Thymus (tissue), 11 donors: ENCODE results near the gene MAPK8IP3. TPM values are rescaled to one million over a fixed set of nuclear protein-coding genes. Genes with fewer than 3 reads are reported as not detected.
A peak's percentile ranks its signal among the peaks of the same experiment; 100 is the strongest.

Experiments
- DNase-seq, 9 donors: peaks; one replicate each; pipeline ENCODE4 v3.0.0-alpha.2; 2013; ENCODE audit warnings: low spot score in 9 of 9, low read depth in 6 of 9, missing footprints in 1 of 9
- H3K27ac ChIP-seq, 2 donors: one replicate each; pipeline ENCODE4 v1.5.1; 2013; ENCODE audit warnings: control low read depth in 1 of 2, low read depth in 1 of 2, low read length in 1 of 2, mild to moderate bottlenecking in 1 of 2, moderate library complexity in 1 of 2
- H3K27me3 ChIP-seq, 2 donors: one replicate each; pipeline ENCODE4 v1.5.1; 2013; ENCODE audit warnings: low read length in 1 of 2; ENCODE audit not compliant: control insufficient read depth in 2 of 2, insufficient read depth in 1 of 2
- H3K36me3 ChIP-seq, 2 donors: one replicate each; pipeline ENCODE4 v1.5.1; 2013; ENCODE audit warnings: low read length in 1 of 2, mild to moderate bottlenecking in 1 of 2, moderate library complexity in 1 of 2; ENCODE audit not compliant: control insufficient read depth in 2 of 2, insufficient read depth in 2 of 2
- H3K4me1 ChIP-seq, 2 donors: one replicate each; pipeline ENCODE4 v1.5.1; 2013; ENCODE audit warnings: low read length in 2 of 2; ENCODE audit not compliant: control insufficient read depth in 2 of 2, insufficient read depth in 2 of 2
- H3K4me3 ChIP-seq, 2 donors: one replicate each; pipeline ENCODE4 v1.5.1; 2013; ENCODE audit warnings: low read length in 2 of 2, control low read depth in 1 of 2, mild to moderate bottlenecking in 1 of 2
- H3K9me3 ChIP-seq, 2 donors: one replicate each; pipeline ENCODE4 v1.5.1; 2013; ENCODE audit warnings: low read length in 1 of 2, mild to moderate bottlenecking in 1 of 2; ENCODE audit not compliant: control insufficient read depth in 2 of 2, insufficient read depth in 1 of 2
- WGBS: extraction: QIAGEN DNeasy Blood & Tissue Kit; methylation state at CpG from one replicate; pipeline ENCODE4 v1.1.7; 2013; 5-methylcytosine and 5-hydroxymethylcytosine counted together
- polyA plus RNA-seq: library from polyadenylated mRNA; stranded (reverse); fragments of 200-250 nt; gene quantifications from one replicate; pipeline ENCODE4 v1.2.3, GENCODE V29; 2013
- total RNA-seq: library from RNA; stranded (reverse); fragments of 120-200 nt; gene quantifications from one replicate; pipeline ENCODE4 v1.2.4, GENCODE V29; 2013
- donor health status: healthy.

The MAPK8IP3 gene
- total and polyA plus RNA-seq, 2 donors, result 36.0 to 129 TPM

- Histone ChIP-seq H3K9me3 (no peaks in the 10 kb centered on the region), H3K4me3 (no peak overlapping the region), H3K27ac (no peak overlapping the region), H3K36me3 (peaks cover 58 to 65% of the 10 kb centered on the region in 2 donors), H3K27me3 (no peaks in the 10 kb centered on the region), H3K4me1 (peaks cover 16 to 23% of the 10 kb centered on the region in 2 donors)
- DNase-seq, result no peak
- 94% methylated on average over 28 of the region's 28 CpGs for WGBS
Observed at GRCh38 chr16:1775846-1776671, 70.1 kb downstream of the MAPK8IP3 start.

DNA sequence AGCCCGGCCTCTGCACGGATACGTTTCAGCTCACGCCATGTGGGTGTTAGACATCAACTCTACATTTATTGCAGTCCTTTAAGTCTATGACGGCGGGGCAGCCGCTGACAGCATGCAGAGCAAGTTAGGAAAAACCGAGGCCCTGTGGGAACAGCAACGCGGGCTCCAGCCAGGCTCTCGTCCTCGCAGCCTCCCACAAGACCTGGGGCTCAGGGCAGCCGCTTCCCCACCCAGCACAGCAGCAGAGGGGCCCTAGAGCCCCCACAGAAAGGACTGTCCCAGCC, 70.6 kb downstream of the MAPK8IP3 start:
- Histone ChIP-seq H3K27me3 (no peaks in the 10 kb centered on the region), H3K4me3 (no peak overlapping the region), H3K9me3 (no peaks in the 10 kb centered on the region), H3K27ac (no peak overlapping the region), H3K36me3 (peaks cover 59 to 66% of the 10 kb centered on the region in 2 donors), H3K4me1 (peaks cover 20 to 29% of the 10 kb centered on the region in 2 donors)
- DNase-seq, result no peak
- 95% methylated on average over 13 of the region's 13 CpGs for WGBS

DNA sequence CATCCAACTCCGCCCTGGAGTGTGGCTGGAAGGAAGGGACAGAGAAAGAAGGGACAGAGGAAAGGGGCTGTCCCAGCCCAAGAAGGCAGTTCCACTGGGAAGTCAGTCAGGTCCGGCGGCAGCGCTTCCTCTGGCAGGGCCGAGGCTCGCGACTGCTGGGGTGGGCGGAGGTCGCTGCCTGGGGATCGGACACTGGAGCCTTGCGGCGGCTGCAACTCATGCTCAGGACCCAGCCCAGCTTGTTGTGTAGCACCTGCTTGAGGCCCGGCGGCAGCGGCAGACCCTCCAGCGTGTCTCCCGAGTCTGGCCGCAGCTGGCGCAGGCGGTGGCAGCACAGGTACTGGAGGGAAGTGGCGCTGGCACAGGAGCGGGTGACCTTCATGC, 71.0 kb downstream of the MAPK8IP3 start:
- Histone ChIP-seq H3K27ac (no peak overlapping the region), H3K36me3 (peaks cover 59 to 66% of the 10 kb centered on the region in 2 donors), H3K4me3 (no peak overlapping the region), H3K4me1 (peaks cover 17 to 28% of the 10 kb centered on the region in 2 donors), H3K27me3 (no peaks in the 10 kb centered on the region), H3K9me3 (no peaks in the 10 kb centered on the region)
- no peak for DNase-seq
- 97% methylated on average over 22 of the region's 22 CpGs for WGBS

DNA sequence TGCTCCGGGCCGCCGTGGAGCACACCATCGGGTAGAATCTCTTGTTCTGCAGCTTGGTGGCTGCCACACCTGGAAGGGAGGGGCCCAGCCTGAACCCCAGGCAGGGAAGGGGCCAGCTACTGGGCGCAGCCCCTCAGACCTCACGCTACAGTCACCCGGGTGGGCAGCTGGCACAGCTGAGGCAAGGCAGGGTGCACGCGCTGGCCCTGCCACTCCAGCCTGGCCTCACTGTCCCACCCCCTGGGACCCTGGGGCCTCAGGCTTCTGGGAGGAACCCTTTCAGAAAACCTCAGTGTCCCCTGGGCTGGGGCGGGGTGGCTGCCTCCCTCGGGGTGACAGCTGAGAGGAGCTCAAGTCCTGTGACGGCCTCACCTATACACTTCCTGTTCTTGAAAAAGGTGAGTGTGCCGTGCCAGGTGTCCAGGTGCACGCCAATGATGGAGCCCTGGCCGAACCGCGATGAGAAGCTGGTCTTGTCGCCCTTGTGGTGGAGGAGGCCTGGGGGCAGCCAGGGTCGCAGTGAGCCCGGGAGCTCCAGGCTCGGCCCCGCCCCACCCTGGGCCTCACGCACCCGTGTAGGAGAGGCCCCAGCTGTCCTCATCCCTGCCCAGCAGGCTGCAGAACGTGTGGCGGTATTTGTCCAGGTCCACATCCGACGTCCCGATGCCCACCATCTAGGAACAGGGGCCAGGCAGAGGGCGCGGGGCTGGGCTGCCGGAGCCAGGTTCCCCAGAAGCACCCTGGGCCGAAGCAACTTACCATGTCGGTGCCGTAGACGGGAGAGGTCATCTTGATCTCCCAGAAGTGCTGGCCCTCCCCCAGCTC, 71.6 kb downstream of the MAPK8IP3 start:
- 97% methylated on average over 36 of the region's 36 CpGs for WGBS
- Histone ChIP-seq H3K36me3 (peaks cover 59 to 66% of the 10 kb centered on the region in 2 donors), H3K27me3 (no peaks in the 10 kb centered on the region), H3K27ac (peak overlapping the region in 1 of 2 donors; percentile 22), H3K4me3 (no peak overlapping the region), H3K9me3 (no peaks in the 10 kb centered on the region), H3K4me1 (peaks cover 13 to 24% of the 10 kb centered on the region in 2 donors)
- no peak for DNase-seq

- H3K27ac ChIP-seq, result no peak overlapping the region
- peaks cover 59 to 66% of the 10 kb centered on the region in 2 donors for H3K36me3 ChIP-seq
- WGBS, result 97% methylated on average over 34 of the region's 34 CpGs
- no peak overlapping the region for H3K4me3 ChIP-seq
- H3K9me3 ChIP-seq, result no peaks in the 10 kb centered on the region
- no peak for DNase-seq
- no peaks in the 10 kb centered on the region for H3K27me3 ChIP-seq
- peaks cover 15 to 24% of the 10 kb centered on the region in 2 donors for H3K4me1 ChIP-seq
Observed at GRCh38 chr16:1778200-1779179, 72.5 kb downstream of the MAPK8IP3 start.

DNA sequence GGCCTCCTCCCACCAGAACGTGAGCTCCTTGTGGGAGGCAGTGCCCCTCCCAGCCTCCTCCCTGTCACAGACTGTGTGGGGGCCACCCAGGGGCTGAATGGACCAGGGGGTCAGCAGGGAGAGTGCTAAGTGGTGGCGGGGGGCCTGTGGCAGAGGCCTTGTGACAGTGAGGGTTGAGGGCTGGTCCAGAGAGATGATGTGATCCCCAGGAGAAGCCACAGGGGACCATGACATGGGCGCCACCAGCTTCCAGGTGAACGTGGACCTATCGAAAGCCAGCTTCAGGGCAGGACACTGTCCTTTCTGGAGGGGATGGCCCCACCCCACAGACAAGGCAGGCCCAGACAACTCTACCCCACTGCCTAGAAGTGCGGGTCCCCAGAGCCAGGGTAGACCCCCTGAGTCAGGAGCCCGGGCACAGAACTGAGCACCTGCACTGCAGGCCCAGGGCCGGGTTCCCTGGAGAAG, 73.3 kb downstream of the MAPK8IP3 start:
- Histone ChIP-seq H3K9me3 (no peaks in the 10 kb centered on the region), H3K27me3 (no peaks in the 10 kb centered on the region), H3K4me1 (peaks cover 15 to 24% of the 10 kb centered on the region in 2 donors), H3K36me3 (peaks cover 62 to 69% of the 10 kb centered on the region in 2 donors), H3K4me3 (no peak overlapping the region), H3K27ac (no peak overlapping the region)
- no peak for DNase-seq
- 96% methylated on average over 8 of the region's 8 CpGs for WGBS

DNA sequence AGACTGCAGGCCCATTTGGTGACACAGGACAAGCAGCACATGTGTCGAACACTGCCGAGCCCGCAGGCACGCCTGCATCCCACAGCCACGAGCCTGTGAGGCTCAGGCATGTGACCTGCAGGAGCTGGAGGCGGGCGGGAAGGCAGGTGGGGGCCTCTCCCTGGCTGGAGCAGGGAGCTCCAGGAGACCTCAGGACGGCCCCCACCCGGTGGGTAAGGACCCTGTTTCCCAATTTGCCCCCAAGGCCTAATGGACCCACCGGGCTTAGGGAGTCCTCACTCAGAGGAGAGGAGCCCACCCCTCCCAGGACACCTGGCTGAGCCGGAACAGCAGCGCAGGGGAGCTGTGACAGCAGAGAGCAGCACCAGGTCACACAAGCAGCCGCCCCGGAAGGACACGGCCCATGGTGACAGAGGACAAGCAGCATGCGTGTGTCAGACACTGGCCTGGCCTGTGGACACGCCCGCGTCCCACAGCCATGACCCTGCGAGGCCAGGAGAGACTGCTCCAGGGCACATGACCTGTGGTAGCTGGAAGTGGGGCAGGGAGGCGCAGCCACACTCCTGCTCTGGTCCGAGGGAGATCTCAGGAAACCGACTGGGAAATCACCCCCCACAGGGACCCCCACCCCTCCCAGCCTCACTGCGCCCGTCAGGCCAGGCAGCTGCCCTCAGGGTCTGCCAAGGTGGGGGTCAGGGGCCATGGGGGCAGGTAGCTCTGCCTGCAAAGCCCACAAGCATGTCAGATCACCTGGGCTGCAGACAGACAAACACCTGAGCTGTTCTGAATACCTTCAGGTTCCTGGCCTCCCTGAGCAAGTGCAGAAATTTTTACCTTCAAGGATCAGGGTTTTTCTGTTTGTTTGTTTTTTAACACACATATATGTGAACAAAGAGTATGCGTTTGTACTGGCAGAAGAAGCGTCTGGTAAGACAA, 74.0 kb downstream of the MAPK8IP3 start:
- no peaks in the 10 kb centered on the region for H3K27me3 ChIP-seq
- no peak for DNase-seq
- no peaks in the 10 kb centered on the region for H3K9me3 ChIP-seq
- H3K4me1 ChIP-seq, result peaks cover 14 to 19% of the 10 kb centered on the region in 2 donors
- no peak overlapping the region for H3K27ac ChIP-seq
- H3K4me3 ChIP-seq, result no peak overlapping the region
- WGBS, result 97% methylated on average over 27 of the region's 27 CpGs
- peaks cover 63 to 65% of the 10 kb centered on the region in 2 donors for H3K36me3 ChIP-seq

GRCh38 chr16:1780677-1781072, 74.7 kb downstream of the MAPK8IP3 start:
- DNase-seq, result no peak
- peaks cover 14 to 19% of the 10 kb centered on the region in 2 donors for H3K4me1 ChIP-seq
- no peaks in the 10 kb centered on the region for H3K9me3 ChIP-seq
- H3K36me3 ChIP-seq, result peaks cover 61 to 64% of the 10 kb centered on the region in 2 donors
- no peak overlapping the region for H3K4me3 ChIP-seq
- H3K27ac ChIP-seq, result no peak overlapping the region
- WGBS, result 96% methylated on average over 6 of the region's 6 CpGs
- H3K27me3 ChIP-seq, result no peaks in the 10 kb centered on the region
